K562 (cell line): ENCODE measurements around the gene OTC. TPM values are rescaled to one million over a fixed set of nuclear protein-coding genes. Genes with fewer than 3 reads are reported as not detected.
A peak's percentile ranks its signal among the peaks of the same experiment; 100 is the strongest.

Source experiments
- ATAC-seq: fragments of 200-7000 bp; cut with Tn5 transposase; 3 replicates; pipeline ENCODE4 v1.9.1; 2020; ENCODE audit warnings: moderate library complexity
- BruUV-seq: library from RNA; stranded (reverse); fragments of 400-500 nt; replicated peaks from 2 replicates; lab custom pipeline; 2021; lab: Mats Ljungman, UMichigan
- CTCF ChIA-PET: fragments of 300-600 bp; formaldehyde crosslinking; extraction: SDS; loops from one replicate; lab custom pipeline; 2021; ENCODE audit warnings: low intra/inter-chr PET ratio; lab: Yijun Ruan, JAX
- POLR2A ChIA-PET: fragments of 300-600, 350-650 bp; sonication (Branson Sonifier 250); formaldehyde crosslinking; extraction: SDS; loops from one replicate; lab custom pipeline; 2021; ENCODE audit warnings: antibody characterized with exemption, inconsistent platforms; lab: Yijun Ruan, JAX
- DNase-seq, 4 experiments: peaks; one replicate each; pipeline versions ENCODE4 v3.0.0 to v3.0.0-alpha.2; 2011 to 2018; ENCODE audit warnings: low spot score in 3 of 4, mixed read lengths in 3 of 4; ENCODE audit errors: extremely low read depth in 1 of 4
- FAIRE-seq: peaks from 2 replicates; lab custom pipeline; 2011; peaks lifted over from hg19 to GRCh38; lab: Jason Lieb, UNC
- H2AFZ ChIP-seq: 2 replicates; pipeline ENCODE4 v1.6.0; 2011; ENCODE audit warnings: low read depth, low read length, control low read depth, inconsistent platforms
- H3K27ac ChIP-seq: fragments of 200-600 bp; 3 replicates; pipeline ENCODE4 v1.8.0; 2011; ENCODE audit warnings: low read depth, mild to moderate bottlenecking, control low read depth, inconsistent platforms, low read length, moderate library complexity, mixed read lengths; ENCODE audit errors: extremely low read depth
- H3K27me3 ChIP-seq, 2 experiments: fragments of 300-600 bp in 1 of 2; 2 replicates in 1 of 2; 3 replicates in 1 of 2; pipeline versions ENCODE4 v1.6.0 to v1.8.0; 2011; ENCODE audit warnings: inconsistent platforms in 2 of 2, low read length in 2 of 2, mild to moderate bottlenecking in 1 of 2, mixed read lengths in 1 of 2, moderate library complexity in 1 of 2; ENCODE audit not compliant: control insufficient read depth in 2 of 2, insufficient read depth in 2 of 2
- H3K36me3 ChIP-seq: fragments of 300-600 bp; 3 replicates; pipeline ENCODE4 v1.8.0; 2011; ENCODE audit warnings: mild to moderate bottlenecking, low read length, inconsistent platforms; ENCODE audit not compliant: control insufficient read depth, insufficient read depth
- H3K4me1 ChIP-seq, 2 experiments: fragments of 200-600 bp in 1 of 2; replicated peaks in 1 of 2; 2 replicates in 1 of 2; 3 replicates in 1 of 2; pipeline versions ENCODE4 v1.5.1 to v1.8.0; 2011; ENCODE audit warnings: inconsistent platforms in 2 of 2, low read length in 2 of 2, mild to moderate bottlenecking in 1 of 2, mixed read lengths in 1 of 2, moderate library complexity in 1 of 2; ENCODE audit not compliant: control insufficient read depth in 2 of 2, insufficient read depth in 2 of 2
- H3K4me2 ChIP-seq: 2 replicates; pipeline ENCODE4 v1.6.1; 2011; ENCODE audit warnings: low read length, control low read depth, inconsistent platforms, mixed read lengths; ENCODE audit not compliant: insufficient read depth
- H3K4me3 ChIP-seq: fragments of 200-600 bp; sonication (generic), shearing (Covaris generic); 2 replicates; pipeline ENCODE4 v1.5.1; 2016; ENCODE audit warnings: control low read depth, inconsistent platforms
- H3K79me2 ChIP-seq: fragments of 200-600 bp; 3 replicates; pipeline ENCODE4 v1.8.0; 2011; ENCODE audit warnings: low read length, inconsistent platforms; ENCODE audit not compliant: control insufficient read depth, insufficient read depth
- H3K9ac ChIP-seq, 2 experiments: 2 replicates each; pipeline versions ENCODE4 v1.6.0 to v1.6.1; 2011; ENCODE audit warnings: low read depth in 2 of 2, low read length in 2 of 2, control low read depth in 1 of 2, inconsistent platforms in 1 of 2, mild to moderate bottlenecking in 1 of 2, mixed read lengths in 1 of 2; ENCODE audit not compliant: insufficient read depth in 1 of 2
- H3K9me1 ChIP-seq: one replicate; pipeline ENCODE4 v1.6.0; 2011; ENCODE audit warnings: inconsistent platforms, mild to moderate bottlenecking, low read length, moderate library complexity; ENCODE audit not compliant: control insufficient read depth, insufficient read depth
- H3K9me3 ChIP-seq: replicated peaks from 2 replicates; pipeline ENCODE4 v1.5.1; 2011; ENCODE audit warnings: low read depth, low read length, inconsistent platforms; ENCODE audit not compliant: control insufficient read depth, insufficient read depth
- H4K20me1 ChIP-seq: replicated peaks from 2 replicates; pipeline ENCODE4 v1.6.1; 2011; ENCODE audit warnings: low read length, inconsistent platforms, mixed read lengths; ENCODE audit not compliant: control insufficient read depth, insufficient read depth
- ATF1 ChIP-seq, 2 experiments: fragments of 450-650 bp in 1 of 2; IDR thresholded peaks; 2 replicates each; pipeline ENCODE4 v1.6.1; 2016; ENCODE audit warnings: missing compliant biosample characterization in 1 of 2, missing genetic modification characterization in 1 of 2
- CHCHD3 ChIP-seq: fragments of 250-450 bp; sonication (Bioruptor Pico); IDR thresholded peaks from 2 replicates; pipeline ENCODE4 v2.1.2; 2022; ENCODE audit warnings: mild to moderate bottlenecking
- COPS2 ChIP-seq: fragments of 450-650 bp; conservative IDR thresholded peaks from 2 replicates; pipeline ENCODE4 v1.6.1; 2016; ENCODE audit warnings: mild to moderate bottlenecking, moderate library complexity
- CUX1 ChIP-seq: fragments of 200-800 bp; sonication (Bioruptor generic); IDR thresholded peaks from 2 replicates; pipeline ENCODE4 v1.6.1; 2016; ENCODE audit warnings: missing genetic modification characterization, missing compliant biosample characterization
- KLF16 ChIP-seq: IDR thresholded peaks from 2 replicates; pipeline ENCODE4 v1.6.1; 2016; ENCODE audit warnings: antibody characterized with exemption
- PHF20 ChIP-seq: fragments of 450-650 bp; IDR thresholded peaks from 2 replicates; pipeline ENCODE4 v1.6.1; 2018; ENCODE audit not compliant: partially characterized antibody
- RB1 ChIP-seq: fragments of 450-650 bp; IDR thresholded peaks from 2 replicates; pipeline ENCODE4 v1.6.1; 2017; ENCODE audit warnings: low read depth, mild to moderate bottlenecking
- ZNF217 ChIP-seq: sonication (generic); formaldehyde crosslinking; IDR thresholded peaks from 2 replicates; pipeline ENCODE4 v1.8.0; 2022; ENCODE audit warnings: mild to moderate bottlenecking, missing genetic modification reagents
- ZNF57 ChIP-seq: fragments of 450-650 bp; formaldehyde crosslinking; IDR thresholded peaks from 2 replicates; pipeline ENCODE4 v1.4.0; 2020; ENCODE audit warnings: mild to moderate bottlenecking, moderate library complexity
- ZSCAN29 ChIP-seq: fragments of 450-650 bp; IDR thresholded peaks from 2 replicates; pipeline ENCODE4 v1.6.1; 2017
- WGBS: fragments of 100-300 bp; shearing (Covaris generic); methylation state at CpG from one replicate; pipeline ENCODE4 v1.1.6; 2016; ENCODE audit warnings: low coverage, mixed read lengths; ENCODE audit not compliant: insufficient coverage; ENCODE audit errors: missing lambda C conversion rate; 5-methylcytosine and 5-hydroxymethylcytosine counted together
- in situ Hi-C: fragments of 300-500 bp; cut with MboI; formaldehyde crosslinking; loops from 4 replicates; pipeline ENCODE4 v1.15.0; 2018; ENCODE audit warnings: inconsistent platforms, mixed read lengths
- intact Hi-C: fragments of 100-400 bp; cut with micrococcal nuclease; formaldehyde crosslinking; loops from 2 replicates; pipeline ENCODE4 v1.14.2; 2022
- polyA plus RNA-seq, 8 experiments: library from polyadenylated mRNA; depleted of rRNA in 4 of 8; stranded (reverse) in 5 of 8; unstranded in 3 of 8; fragments of >200 nt; fragmentation: Nextera tagmentation in 2 of 8; fragmentation: Illumina TruSeq in 1 of 8; extraction: Ambion mirVana in 2 of 8; extraction: Trizol in 1 of 8; gene quantifications; 2 replicates each; pipeline versions ENCODE4 v1.2.1 to v1.2.3, GENCODE V29; 2011 to 2014; ENCODE audit warnings: inconsistent platforms in 1 of 8, missing spikeins in 1 of 8
- total RNA-seq, 7 experiments: library from RNA; depleted of rRNA in 6 of 7; stranded (reverse); fragments of >200 nt in 6 of 7; fragmentation: Illumina TruSeq in 2 of 7; extraction: Trizol in 2 of 7; gene quantifications; 2 replicates each; pipeline versions ENCODE4 v1.2.1 to v1.2.3, GENCODE V29; 2011 to 2021; ENCODE audit warnings: low replicate concordance in 1 of 7
- TF ChIP-seq, protein P1 (sequence below): fragments of 450-650 bp; IDR thresholded peaks from 2 replicates; pipeline ENCODE4 v1.6.1; 2016; ENCODE audit warnings: low read depth, mild to moderate bottlenecking, moderate library complexity
- TF ChIP-seq, protein P2 (sequence below): fragments of 250-450 bp; sonication (Bioruptor Pico); IDR thresholded peaks from 2 replicates; pipeline ENCODE4 v1.8.0; 2022; ENCODE audit warnings: moderate library complexity, mild to moderate bottlenecking, inconsistent platforms
- TF ChIP-seq, protein P3 (sequence below): IDR thresholded peaks from 2 replicates; pipeline ENCODE4 v1.6.1; 2016; ENCODE audit warnings: missing genetic modification characterization, missing compliant biosample characterization

Gene OTC
- total and polyA plus RNA-seq, 9 of the 15 experiments (the other 6 are each of a cell fraction or from before 2014, with no cell fraction given): not detected

GRCh38 chrX:38327775-38328081 is 24.7 kb upstream of the OTC start:
- ChIA-PET POLR2A (interaction anchor here (0.9 to 1.5 kb wide), 2 partner anchors 9 to 24 kb away, joined by 3 to 4 read pairs; no protein-coding TSS in a partner anchor), CTCF (interaction anchor here (0.5 kb wide), 1 partner anchor 68 kb away, joined by 3 read pairs; no protein-coding TSS in a partner anchor)
- Histone ChIP-seq H3K9me3 (no peaks in the 10 kb centered on the region), H3K9ac (no peak overlapping the region), H2AFZ (peak overlapping the region; percentile 94), H3K4me1 (peaks cover 6 to 8% of the 10 kb centered on the region in 2 experiments; a peak in 4 of 5 replicates), H4K20me1 (no peaks in the 10 kb centered on the region), H3K36me3 (no peaks in the 10 kb centered on the region), H3K4me2 (peak overlapping the region; percentile 83), H3K27ac (no peak overlapping the region; the same call in 2 of the 3 replicates), H3K4me3 (peak overlapping the region; percentile 93), H3K27me3 (no peaks in the 10 kb centered on the region; a peak in 1 of 5 replicates), H3K79me2 (no peaks in the 10 kb centered on the region), H3K9me1 (no peaks in the 10 kb centered on the region)
- TF ChIP-seq RB1 (no peak), ZNF57 (CRISPR knock-in tag) (no peak), CHCHD3 (CRISPR knock-in tag) (no peak), ZNF217 (CRISPR knock-in tag) (no peak), KLF16 (0 out of 2 replicates have a peak, but pooled peaks have one; percentile 0), COPS2 (no peak), ATF1 (CRISPR knock-in tag; IDR thresholded peaks at IDR 0.05) (no peak), ATF1 (tag; IDR thresholded peaks at IDR 0.05) (peak; percentile 64), ZSCAN29 (no peak), PHF20 (no peak), CUX1 (CRISPR knock-in tag) (no peak)
- TF ChIP-seq, protein P1, sequence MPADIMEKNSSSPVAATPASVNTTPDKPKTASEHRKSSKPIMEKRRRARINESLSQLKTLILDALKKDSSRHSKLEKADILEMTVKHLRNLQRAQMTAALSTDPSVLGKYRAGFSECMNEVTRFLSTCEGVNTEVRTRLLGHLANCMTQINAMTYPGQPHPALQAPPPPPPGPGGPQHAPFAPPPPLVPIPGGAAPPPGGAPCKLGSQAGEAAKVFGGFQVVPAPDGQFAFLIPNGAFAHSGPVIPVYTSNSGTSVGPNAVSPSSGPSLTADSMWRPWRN: no peak
- TF ChIP-seq, protein P2, sequence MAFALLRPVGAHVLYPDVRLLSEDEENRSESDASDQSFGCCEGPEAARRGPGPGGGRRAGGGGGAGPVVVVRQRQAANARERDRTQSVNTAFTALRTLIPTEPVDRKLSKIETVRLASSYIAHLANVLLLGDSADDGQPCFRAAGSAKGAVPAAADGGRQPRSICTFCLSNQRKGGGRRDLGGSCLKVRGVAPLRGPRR (CRISPR knock-in tag): no peak
- TF ChIP-seq, protein P3, sequence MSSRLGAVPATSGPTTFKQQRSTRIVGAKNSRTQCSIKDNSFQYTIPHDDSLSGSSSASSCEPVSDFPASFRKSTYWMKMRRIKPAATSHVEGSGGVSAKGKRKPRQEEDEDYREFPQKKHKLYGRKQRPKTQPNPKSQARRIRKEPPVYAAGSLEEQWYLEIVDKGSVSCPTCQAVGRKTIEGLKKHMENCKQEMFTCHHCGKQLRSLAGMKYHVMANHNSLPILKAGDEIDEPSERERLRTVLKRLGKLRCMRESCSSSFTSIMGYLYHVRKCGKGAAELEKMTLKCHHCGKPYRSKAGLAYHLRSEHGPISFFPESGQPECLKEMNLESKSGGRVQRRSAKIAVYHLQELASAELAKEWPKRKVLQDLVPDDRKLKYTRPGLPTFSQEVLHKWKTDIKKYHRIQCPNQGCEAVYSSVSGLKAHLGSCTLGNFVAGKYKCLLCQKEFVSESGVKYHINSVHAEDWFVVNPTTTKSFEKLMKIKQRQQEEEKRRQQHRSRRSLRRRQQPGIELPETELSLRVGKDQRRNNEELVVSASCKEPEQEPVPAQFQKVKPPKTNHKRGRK (tag): no peak
- intact Hi-C loops: loop anchor here (1.0 to 10.0 kb wide), 2 partner anchors 67 to 113 kb away; no protein-coding TSS in a partner anchor
- in situ Hi-C loops: no loop called here
- ATAC-seq (no peak), DNase-seq (no peak), FAIRE-seq (no peak)
- 2% methylated on average over 4 of the region's 4 CpGs for WGBS
- BruUV-seq: no TSS peak
